GM12801 (cell line): Measurements from ENCODE around the gene DDHD1.

ENCODE experiments used
- CTCF ChIP-seq: IDR thresholded peaks from one replicate; pipeline ENCODE4 v1.5.1; 2011; ENCODE audit warnings: control low read depth; ENCODE audit not compliant: insufficient read length; ENCODE audit errors: extremely low read depth

DDHD1 gene

GRCh38 chr14:53152887-53153701 lies at the start of gene DDHD1:
Gene DDHD1, minus strand, starts transcription at chr14:53153323. Its CDS starts 225 bp downstream, at chr14:53153098.
- no peak for TF ChIP-seq CTCF

GRCh38 chr14:53195949-53196348 lies 42.8 kb upstream of the DDHD1 start:
- no peak for TF ChIP-seq CTCF

- TF ChIP-seq CTCF, result no peak
These were observed 40.1 kb upstream of the DDHD1 start for GRCh38 chr14:53193193-53193592.

GRCh38 chr14:53192052-53192760 lies 39.1 kb upstream of the DDHD1 start:
- no peak for TF ChIP-seq CTCF

- no peak for TF ChIP-seq CTCF
These were observed 37.8 kb upstream of the DDHD1 start for GRCh38 chr14:53190938-53191337.

- no peak for TF ChIP-seq CTCF
These were observed 34.9 kb upstream of the DDHD1 start for GRCh38 chr14:53187921-53188463.

- no peak for TF ChIP-seq CTCF
These were observed 33.4 kb upstream of the DDHD1 start for GRCh38 chr14:53186532-53186931.
